HepG2 (cell line): Measurements from ENCODE around the gene ZBTB1. TPM values are rescaled to one million over a fixed set of nuclear protein-coding genes. Genes with fewer than 3 reads are reported as not detected.

Source experiments
- AGO2 ChIP-seq: fragments of 200-400 bp; formaldehyde crosslinking; optimal IDR thresholded peaks from 2 replicates; pipeline ENCODE3; 2017; ENCODE audit warnings: mild to moderate bottlenecking, low read depth, low read length, moderate library complexity
- BORCS8-MEF2B ChIP-seq: sonication (generic); formaldehyde crosslinking; IDR thresholded peaks from 2 replicates; pipeline ENCODE4 v1.8.0; 2022; ENCODE audit warnings: mild to moderate bottlenecking, missing genetic modification reagents
- CBX2 ChIP-seq, 2 experiments: fragments of 200-600 bp in 1 of 2; sonication (generic); formaldehyde crosslinking in 1 of 2; IDR thresholded peaks; 2 replicates each; pipeline versions ENCODE4 v1.7.0 to v1.8.1; 2018 to 2022; ENCODE audit warnings: low read depth in 2 of 2, low read length in 1 of 2, mild to moderate bottlenecking in 1 of 2, missing genetic modification reagents in 1 of 2
- ETV5 ChIP-seq: IDR thresholded peaks from 2 replicates; pipeline ENCODE4 v1.6.1; 2018; ENCODE audit warnings: missing biosample characterization, missing genetic modification reagents, inconsistent platforms, borderline replicate concordance
- MLX ChIP-seq: IDR thresholded peaks from 2 replicates; pipeline ENCODE4 v1.6.1; 2016
- MXD1 ChIP-seq: sonication (generic); formaldehyde crosslinking; IDR thresholded peaks from 2 replicates; pipeline ENCODE4 v1.4.0; 2020; ENCODE audit warnings: mild to moderate bottlenecking, missing genetic modification reagents
- MYC ChIP-seq: sonication (generic); formaldehyde crosslinking; IDR thresholded peaks from 2 replicates; pipeline ENCODE4 v1.9.0; 2021; ENCODE audit warnings: missing genetic modification reagents, borderline replicate concordance
- NAIF1 ChIP-seq: sonication (generic); formaldehyde crosslinking; IDR thresholded peaks from 2 replicates; pipeline ENCODE4 v1.5.0; 2020; ENCODE audit warnings: mild to moderate bottlenecking, missing genetic modification reagents, borderline replicate concordance
- SNAPC5 ChIP-seq: sonication (generic); formaldehyde crosslinking; IDR thresholded peaks from 2 replicates; pipeline ENCODE4 v1.8.1; 2023; ENCODE audit warnings: mild to moderate bottlenecking, missing genetic modification reagents, borderline replicate concordance
- SRSF1 ChIP-seq: fragments of 200-400 bp; formaldehyde crosslinking; optimal IDR thresholded peaks from 2 replicates; pipeline ENCODE3; 2017; ENCODE audit warnings: mild to moderate bottlenecking, low read depth, low read length, moderate library complexity
- TERF1 ChIP-seq: sonication (generic); formaldehyde crosslinking; IDR thresholded peaks from 2 replicates; pipeline ENCODE4 v1.8.0; 2022; ENCODE audit warnings: mild to moderate bottlenecking, missing genetic modification reagents, moderate library complexity
- THAP9 ChIP-seq: sonication (generic); formaldehyde crosslinking; IDR thresholded peaks from 2 replicates; pipeline ENCODE4; 2020; ENCODE audit warnings: missing genetic modification reagents, mild to moderate bottlenecking, borderline replicate concordance
- ZBTB1 ChIP-seq: sonication (generic); formaldehyde crosslinking; IDR thresholded peaks from 2 replicates; pipeline ENCODE4 v1.4.0; 2020; ENCODE audit warnings: missing genetic modification reagents, borderline replicate concordance
- ZFP90 ChIP-seq: sonication (generic); formaldehyde crosslinking; IDR thresholded peaks from 2 replicates; pipeline ENCODE4 v1.8.0; 2022; ENCODE audit warnings: missing genetic modification reagents, mild to moderate bottlenecking, inconsistent platforms, borderline replicate concordance
- ZFYVE20 ChIP-seq: sonication (generic); formaldehyde crosslinking; IDR thresholded peaks from 2 replicates; pipeline ENCODE4 v1.8.0; 2023; ENCODE audit warnings: low read depth, mild to moderate bottlenecking, moderate library complexity, missing genetic modification reagents, borderline replicate concordance
- ZIK1 ChIP-seq: sonication (generic); formaldehyde crosslinking; IDR thresholded peaks from 2 replicates; pipeline ENCODE4 v1.5.0; 2020; ENCODE audit warnings: mild to moderate bottlenecking, low read depth, missing genetic modification reagents, borderline replicate concordance
- ZNF124 ChIP-seq: sonication (generic); formaldehyde crosslinking; IDR thresholded peaks from 2 replicates; pipeline ENCODE4 v1.4.0; 2020; ENCODE audit warnings: missing genetic modification reagents
- ZNF143 ChIP-seq: sonication (generic); formaldehyde crosslinking; IDR thresholded peaks from 2 replicates; pipeline ENCODE4 v1.4.0; 2020; ENCODE audit warnings: missing genetic modification reagents
- ZNF180 ChIP-seq: sonication (generic); formaldehyde crosslinking; IDR thresholded peaks from 2 replicates; pipeline ENCODE4 v1.4.0; 2020; ENCODE audit warnings: low read depth, missing genetic modification reagents, borderline replicate concordance
- ZNF33B ChIP-seq: sonication (generic); formaldehyde crosslinking; IDR thresholded peaks from 2 replicates; pipeline ENCODE4 v1.5.1; 2020; ENCODE audit warnings: mild to moderate bottlenecking, missing genetic modification reagents
- ZNF746 ChIP-seq: sonication (generic); formaldehyde crosslinking; IDR thresholded peaks from 2 replicates; pipeline ENCODE4 v1.8.0; 2022; ENCODE audit warnings: mild to moderate bottlenecking, missing genetic modification reagents
- ZNF780A ChIP-seq: sonication (generic); formaldehyde crosslinking; IDR thresholded peaks from 2 replicates; pipeline ENCODE4 v1.8.0; 2022; ENCODE audit warnings: mild to moderate bottlenecking, missing genetic modification reagents, moderate library complexity
- polyA plus RNA-seq, 8 experiments: library from polyadenylated mRNA; depleted of rRNA in 3 of 8; stranded (reverse) in 7 of 8; unstranded in 1 of 8; fragments of >200 nt; fragmentation: Illumina TruSeq in 4 of 8; extraction: Trizol in 4 of 8; gene quantifications; 2 replicates each; pipeline versions ENCODE4 v1.2.1 to v1.2.3, GENCODE V29; 2011 to 2016; ENCODE audit warnings: low read depth in 4 of 8, missing spikeins in 1 of 8, mixed read lengths in 1 of 8; ENCODE audit not compliant: insufficient read depth in 1 of 8
- total RNA-seq, 5 experiments: library from RNA; depleted of rRNA; stranded (reverse); fragments of >200 nt; fragmentation: Illumina TruSeq; extraction: Trizol; gene quantifications; 2 replicates each; pipeline ENCODE4 v1.2.3, GENCODE V29; 2016; ENCODE audit warnings: low read depth in 1 of 5

The ZBTB1 gene
- total and polyA plus RNA-seq, 2 of the 13 experiments (the other 11 are each of a cell fraction or from before 2014, with no cell fraction given): 18.8 to 22.6 TPM

GRCh38 chr14:64503434-64504309, 898 bp upstream of the ZBTB1 start, which contains the start of gene ZBTB25 (continued):
- TF ChIP-seq ETV5 (no peak; the same call in 1 of the 2 replicates), MYC (peak; percentile 86), ZFYVE20 (CRISPR knock-in tag) (0 out of 2 replicates have a peak, but pooled peaks have one; percentile 39), ZNF33B (peak; percentile 2; the same call in 1 of the 2 replicates), ZFP90 (peak; percentile 53), ZNF180 (CRISPR knock-in tag) (no peak; the same call in 1 of the 2 replicates), TERF1 (CRISPR knock-in tag) (peak; percentile 81; the same call in 1 of the 2 replicates), MXD1 (peak; percentile 50), ZBTB1 (no peak), BORCS8-MEF2B (CRISPR knock-in tag) (peak; percentile 51; the same call in 1 of the 2 replicates), ZNF780A (CRISPR knock-in tag) (no peak), ZNF124 (CRISPR knock-in tag) (no peak), NAIF1 (peak; percentile 9; the same call in 1 of the 2 replicates), ZNF143 (CRISPR knock-in tag) (peak; percentile 78), THAP9 (CRISPR knock-in tag) (0 out of 2 replicates have a peak, but pooled peaks have one; percentile 16), ZIK1 (CRISPR knock-in tag) (peak; percentile 97; the same call in 1 of the 2 replicates), AGO2 (peak; percentile 60), CBX2 (IDR thresholded peaks at IDR 0.05; ENCODE audit: low read depth, low read length) (no peak), CBX2 (CRISPR knock-in tag; IDR thresholded peaks at IDR 0.05; ENCODE audit: low read depth) (0 out of 2 replicates have a peak, but pooled peaks have one; percentile 44), SNAPC5 (CRISPR knock-in tag) (no peak), SRSF1 (peak; percentile 40), MLX (CRISPR knock-in tag) (peak; percentile 12; the same call in 1 of the 2 replicates), ZNF746 (CRISPR knock-in tag) (peak; percentile 40)
